Esophagus squamous epithelium (tissue), 5 donors: ENCODE measurements around the gene MARVELD1. TPM values are rescaled to one million over a fixed set of nuclear protein-coding genes. Genes with fewer than 3 reads are reported as not detected.
A peak's percentile ranks its signal among the peaks of the same experiment; 100 is the strongest.

Source experiments
- DNase-seq: peaks from one replicate; lab custom pipeline; 2025; lab: John Stamatoyannopoulos, UW
- H3K27ac ChIP-seq, 4 donors: fragments of 200-600 bp; sonication (generic); one replicate each; pipeline ENCODE4 v1.5.1; 2016 to 2019; ENCODE audit warnings: mild to moderate bottlenecking in 1 of 4
- H3K27me3 ChIP-seq, 4 donors: fragments of 200-600 bp; sonication (generic); 1 replicate in 3 of 4; 2 replicates in 1 of 4; pipeline versions ENCODE4 v1.5.1 to v1.6.0; 2017 to 2021; ENCODE audit warnings: antibody characterized with exemption in 1 of 4
- H3K36me3 ChIP-seq, 3 donors: fragments of 200-600 bp; sonication (generic); one replicate each; pipeline ENCODE4 v1.5.1; 2016 to 2019
- H3K4me1 ChIP-seq, 3 donors: fragments of 200-600 bp; sonication (generic); one replicate each; pipeline ENCODE4 v1.5.1; 2017 to 2019
- H3K4me3 ChIP-seq, 4 donors: fragments of 200-600 bp; sonication (generic); 1 replicate in 3 of 4; 2 replicates in 1 of 4; pipeline ENCODE4 v1.5.1; 2016 to 2019; ENCODE audit warnings: mild to moderate bottlenecking in 2 of 4, moderate library complexity in 1 of 4
- H3K9me3 ChIP-seq, 3 donors: fragments of 200-600 bp; sonication (generic); one replicate each; pipeline ENCODE4 v1.5.1; 2016 to 2019
- POLR2A ChIP-seq, 4 donors: fragments of 450-650 bp; IDR thresholded peaks; one replicate each; pipeline ENCODE4 v1.6.1; 2017; ENCODE audit warnings: antibody characterized with exemption in 4 of 4, mild to moderate bottlenecking in 4 of 4, moderate library complexity in 3 of 4
- WGBS, 2 donors: methylation state at CpG; one replicate each; pipeline ENCODE4 v1.1.5; 2018; 5-methylcytosine and 5-hydroxymethylcytosine counted together
- intact Hi-C: fragments of 100-400 bp; cut with DNase I; formaldehyde crosslinking; loops from one replicate; pipeline ENCODE4 v1.15.0; 2022
- total RNA-seq, 4 donors: library from RNA; depleted of rRNA; stranded (reverse); fragments of >200 nt; gene quantifications; one replicate each; pipeline ENCODE4 v1.1.0, GENCODE V29; 2016
- TF ChIP-seq, protein P1 (sequence below), 6 experiments: fragments of 450-650 bp in 4 of 6; fragments of 200-600 bp in 2 of 6; sonication (generic) in 2 of 6; IDR thresholded peaks; one replicate each; pipeline ENCODE4 v1.5.1; 2016 to 2019; ENCODE audit warnings: antibody characterized with exemption in 6 of 6, mild to moderate bottlenecking in 4 of 6, moderate library complexity in 4 of 6
- donor health status: DM: yes; HTN: yes; CAD: no.

The MARVELD1 gene
- total RNA-seq, 4 donors from 2014 or later = 4.0 to 20.5 (median 12.3) TPM

DNA sequence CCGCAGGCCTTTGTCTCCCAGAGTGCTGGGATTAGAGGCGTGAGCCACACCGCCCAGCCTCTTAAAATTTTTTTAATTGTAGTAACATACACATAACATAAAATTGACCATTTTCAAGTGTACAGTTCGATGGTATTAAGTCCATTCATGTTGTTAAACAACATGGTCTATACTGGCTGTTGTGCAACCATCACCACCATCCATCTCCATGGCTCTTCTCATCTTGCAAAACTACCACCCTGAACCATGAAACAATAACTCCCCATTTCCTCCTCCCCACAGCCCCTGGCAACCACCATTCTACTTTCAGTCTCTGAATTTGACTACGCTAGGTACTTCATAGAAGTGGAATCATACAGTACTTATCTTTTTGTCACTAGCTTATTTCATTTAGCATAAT, 15.5 kb downstream of the MARVELD1 start:
- no peak overlapping the region for H3K27ac ChIP-seq
- intact Hi-C loops = no loop called here
- H3K4me1 ChIP-seq = peaks cover 0 to 18% (median 3%) of the 10 kb centered on the region in 3 donors
- no peak for DNase-seq
- no peak overlapping the region for H3K4me3 ChIP-seq
- H3K27me3 ChIP-seq = peaks cover 0 to 6% (median 0%) of the 10 kb centered on the region in 4 donors
- no peaks in the 10 kb centered on the region for H3K9me3 ChIP-seq
- WGBS, 2 donors = 84 to 94% methylated on average over 5 of the region's 5 CpGs
- H3K36me3 ChIP-seq = no peaks in the 10 kb centered on the region
- TF ChIP-seq, protein P1, sequence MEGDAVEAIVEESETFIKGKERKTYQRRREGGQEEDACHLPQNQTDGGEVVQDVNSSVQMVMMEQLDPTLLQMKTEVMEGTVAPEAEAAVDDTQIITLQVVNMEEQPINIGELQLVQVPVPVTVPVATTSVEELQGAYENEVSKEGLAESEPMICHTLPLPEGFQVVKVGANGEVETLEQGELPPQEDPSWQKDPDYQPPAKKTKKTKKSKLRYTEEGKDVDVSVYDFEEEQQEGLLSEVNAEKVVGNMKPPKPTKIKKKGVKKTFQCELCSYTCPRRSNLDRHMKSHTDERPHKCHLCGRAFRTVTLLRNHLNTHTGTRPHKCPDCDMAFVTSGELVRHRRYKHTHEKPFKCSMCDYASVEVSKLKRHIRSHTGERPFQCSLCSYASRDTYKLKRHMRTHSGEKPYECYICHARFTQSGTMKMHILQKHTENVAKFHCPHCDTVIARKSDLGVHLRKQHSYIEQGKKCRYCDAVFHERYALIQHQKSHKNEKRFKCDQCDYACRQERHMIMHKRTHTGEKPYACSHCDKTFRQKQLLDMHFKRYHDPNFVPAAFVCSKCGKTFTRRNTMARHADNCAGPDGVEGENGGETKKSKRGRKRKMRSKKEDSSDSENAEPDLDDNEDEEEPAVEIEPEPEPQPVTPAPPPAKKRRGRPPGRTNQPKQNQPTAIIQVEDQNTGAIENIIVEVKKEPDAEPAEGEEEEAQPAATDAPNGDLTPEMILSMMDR (IDR thresholded peaks at IDR 0.05) = no peak
- TF ChIP-seq POLR2A (IDR thresholded peaks at IDR 0.05) = no peak

- Histone ChIP-seq H3K4me1 (peaks cover 0 to 13% (median 3%) of the 10 kb centered on the region in 3 donors), H3K4me3 (no peak overlapping the region), H3K27ac (no peak overlapping the region), H3K36me3 (no peaks in the 10 kb centered on the region), H3K9me3 (no peaks in the 10 kb centered on the region), H3K27me3 (no peaks in the 10 kb centered on the region)
- 56 to 61% methylated on average over 9 of the region's 9 CpGs for WGBS, 2 donors
- no peak for DNase-seq
- TF ChIP-seq, protein P1 (IDR thresholded peaks at IDR 0.05) = peak; percentile 63 to 90 (median 84)
- no peak for TF ChIP-seq POLR2A (IDR thresholded peaks at IDR 0.05)
- intact Hi-C loops = loop anchor here (10.0 kb wide), 1 partner anchor 57 kb away; no protein-coding TSS in a partner anchor
Observed at GRCh38 chr10:97731346-97732051, 18.0 kb downstream of the MARVELD1 start.

GRCh38 chr10:97732052-97732359, 18.5 kb downstream of the MARVELD1 start:
- Histone ChIP-seq H3K36me3 (no peaks in the 10 kb centered on the region), H3K4me1 (peaks cover 0 to 12% (median 5%) of the 10 kb centered on the region in 3 donors), H3K27ac (no peak overlapping the region), H3K27me3 (no peaks in the 10 kb centered on the region), H3K9me3 (no peaks in the 10 kb centered on the region), H3K4me3 (no peak overlapping the region)
- WGBS, 2 donors = 72 to 73% methylated on average over 4 of the region's 4 CpGs
- DNase-seq = no peak
- TF ChIP-seq, protein P1 (IDR thresholded peaks at IDR 0.05) = no peak
- TF ChIP-seq POLR2A (IDR thresholded peaks at IDR 0.05) = no peak
- intact Hi-C loops = loop anchor here (10.0 kb wide), 1 partner anchor 57 kb away; no protein-coding TSS in a partner anchor

GRCh38 chr10:97733256-97733655, 19.7 kb downstream of the MARVELD1 start:
- H3K27ac ChIP-seq = no peak overlapping the region
- TF ChIP-seq POLR2A (IDR thresholded peaks at IDR 0.05) = no peak
- TF ChIP-seq, protein P1 (IDR thresholded peaks at IDR 0.05) = no peak
- no peaks in the 10 kb centered on the region for H3K27me3 ChIP-seq
- no peak for DNase-seq
- WGBS, 2 donors = 41 to 57% methylated on average over 5 of the region's 5 CpGs
- no peaks in the 10 kb centered on the region for H3K9me3 ChIP-seq
- no peak overlapping the region for H3K4me3 ChIP-seq
- H3K4me1 ChIP-seq = peaks cover 6 to 16% (median 10%) of the 10 kb centered on the region in 3 donors
- intact Hi-C loops = loop anchor here (10.0 kb wide), 1 partner anchor 58 kb away; no protein-coding TSS in a partner anchor
- no peaks in the 10 kb centered on the region for H3K36me3 ChIP-seq

- Histone ChIP-seq H3K9me3 (no peaks in the 10 kb centered on the region), H3K4me1 (peaks cover 9 to 24% (median 15%) of the 10 kb centered on the region in 3 donors), H3K27me3 (no peaks in the 10 kb centered on the region), H3K36me3 (peaks cover 0 to 6% (median 0%) of the 10 kb centered on the region in 3 donors), H3K27ac (no peak overlapping the region), H3K4me3 (no peak overlapping the region)
- no peak for DNase-seq
- intact Hi-C loops = loop anchor here (10.0 kb wide), 1 partner anchor 59 kb away; no protein-coding TSS in a partner anchor
- 80% methylated on average over 6 of the region's 6 CpGs for WGBS, 2 donors
- no peak for TF ChIP-seq POLR2A (IDR thresholded peaks at IDR 0.05)
- TF ChIP-seq, protein P1 (IDR thresholded peaks at IDR 0.05) = no peak
Observed at GRCh38 chr10:97734021-97734420, 20.5 kb downstream of the MARVELD1 start.
